Esophagus muscularis mucosa (tissue), 4 donors: ENCODE data around the gene COL6A6.

Source experiments
- CTCF ChIP-seq, 3 experiments: fragments of 200-600 bp in 2 of 3; fragments of 450-650 bp in 1 of 3; sonication (generic) in 2 of 3; IDR thresholded peaks; one replicate each; pipeline ENCODE4 v1.5.1; 2017 to 2019; ENCODE audit warnings: antibody characterized with exemption in 3 of 3, mild to moderate bottlenecking in 2 of 3, moderate library complexity in 1 of 3
- EP300 ChIP-seq: sonication (generic); formaldehyde crosslinking; IDR thresholded peaks from one replicate; pipeline ENCODE4 v1.6.1; 2017; ENCODE audit warnings: antibody characterized with exemption
- POLR2A ChIP-seq: fragments of 450-650 bp; IDR thresholded peaks from one replicate; pipeline ENCODE4 v1.6.1; 2017; ENCODE audit warnings: antibody characterized with exemption, moderate library complexity, mild to moderate bottlenecking, low read depth

- TF ChIP-seq CTCF (IDR thresholded peaks at IDR 0.05) (no peak), POLR2A (no peak), EP300 (no peak)
Observed at GRCh38 chr3:130515755-130516154, 1.2 kb upstream of the COL6A6 start.
